HepG2 (cell line): Measurements from ENCODE around the gene ZNF396. TPM values are rescaled to one million over a fixed set of nuclear protein-coding genes. Genes with fewer than 3 reads are reported as not detected.

Experiments
- ATF4 ChIP-seq, 2 experiments: fragments of 450-650 bp in 1 of 2; sonication (generic) in 1 of 2; formaldehyde crosslinking; IDR thresholded peaks; 2 replicates each; pipeline versions ENCODE4 v1.5.0 to v1.8.0; 2020 to 2022; ENCODE audit warnings: mild to moderate bottlenecking in 1 of 2, missing genetic modification reagents in 1 of 2
- CHCHD3 ChIP-seq: sonication (generic); formaldehyde crosslinking; IDR thresholded peaks from 2 replicates; pipeline ENCODE4 v1.8.0; 2022; ENCODE audit warnings: mild to moderate bottlenecking, missing genetic modification reagents, moderate library complexity
- ELF1 ChIP-seq: sonication (generic); formaldehyde crosslinking; IDR thresholded peaks from 2 replicates; pipeline ENCODE4 v1.4.0; 2020; ENCODE audit warnings: missing genetic modification reagents
- EP300 ChIP-seq, 3 experiments: sonication (generic) in 1 of 3; formaldehyde crosslinking in 1 of 3; IDR thresholded peaks; 2 replicates each; pipeline versions ENCODE4 v1.5.1 to v1.6.1; 2011 to 2020; ENCODE audit warnings: low read depth in 2 of 3, low read length in 2 of 3, borderline replicate concordance in 1 of 3, improper control_type of control experiment in 1 of 3, mild to moderate bottlenecking in 1 of 3, missing genetic modification reagents in 1 of 3, moderate library complexity in 1 of 3
- KIAA2018 ChIP-seq: sonication (generic); formaldehyde crosslinking; IDR thresholded peaks from 2 replicates; pipeline ENCODE4 v1.5.0; 2020; ENCODE audit warnings: mild to moderate bottlenecking, missing genetic modification reagents, borderline replicate concordance
- NCOR1 ChIP-seq: fragments of 200-600 bp; sonication (generic); IDR thresholded peaks from 2 replicates; pipeline ENCODE4 v1.7.0; 2017; ENCODE audit warnings: antibody characterized with exemption, low read length, borderline replicate concordance
- STAG1 ChIP-seq: sonication (generic); formaldehyde crosslinking; IDR thresholded peaks from 2 replicates; pipeline ENCODE4 v1.4.0; 2020; ENCODE audit warnings: missing genetic modification reagents
- ZNF264 ChIP-seq: sonication (generic); formaldehyde crosslinking; IDR thresholded peaks from 2 replicates; pipeline ENCODE4 v1.4.0; 2020; ENCODE audit warnings: missing genetic modification reagents
- ZNF550 ChIP-seq: sonication (generic); formaldehyde crosslinking; IDR thresholded peaks from 2 replicates; pipeline ENCODE4 v1.4.0; 2020; ENCODE audit warnings: mild to moderate bottlenecking, missing genetic modification reagents, borderline replicate concordance
- ZNF552 ChIP-seq: sonication (generic); formaldehyde crosslinking; IDR thresholded peaks from 2 replicates; pipeline ENCODE4 v1.9.0; 2022; ENCODE audit warnings: missing genetic modification reagents, mild to moderate bottlenecking, borderline replicate concordance
- ZNF574 ChIP-seq: sonication (generic); formaldehyde crosslinking; IDR thresholded peaks from 2 replicates; pipeline ENCODE4 v1.4.0; 2020; ENCODE audit warnings: missing genetic modification reagents
- ZNF615 ChIP-seq: sonication (generic); formaldehyde crosslinking; IDR thresholded peaks from 2 replicates; pipeline ENCODE4 v1.5.0; 2020; ENCODE audit warnings: mild to moderate bottlenecking, missing genetic modification reagents, borderline replicate concordance
- ZNF639 ChIP-seq: conservative IDR thresholded peaks from 2 replicates; pipeline ENCODE4 v1.6.1; 2018; ENCODE audit warnings: missing genetic modification reagents
- polyA plus RNA-seq, 8 experiments: library from polyadenylated mRNA; depleted of rRNA in 3 of 8; stranded (reverse) in 7 of 8; unstranded in 1 of 8; fragments of >200 nt; fragmentation: Illumina TruSeq in 4 of 8; extraction: Trizol in 4 of 8; gene quantifications; 2 replicates each; pipeline versions ENCODE4 v1.2.1 to v1.2.3, GENCODE V29; 2011 to 2016; ENCODE audit warnings: low read depth in 4 of 8, missing spikeins in 1 of 8, mixed read lengths in 1 of 8; ENCODE audit not compliant: insufficient read depth in 1 of 8
- total RNA-seq, 5 experiments: library from RNA; depleted of rRNA; stranded (reverse); fragments of >200 nt; fragmentation: Illumina TruSeq; extraction: Trizol; gene quantifications; 2 replicates each; pipeline ENCODE4 v1.2.3, GENCODE V29; 2016; ENCODE audit warnings: low read depth in 1 of 5
- TF ChIP-seq, protein P1 (sequence below): IDR thresholded peaks from 2 replicates; pipeline ENCODE4 v1.6.1; 2016; ENCODE audit warnings: low read depth, control low read depth

ZNF396 gene
- total and polyA plus RNA-seq, 2 of the 13 experiments (the other 11 are each of a cell fraction or from before 2014, with no cell fraction given) = 0.25 to 0.75 TPM

DNA sequence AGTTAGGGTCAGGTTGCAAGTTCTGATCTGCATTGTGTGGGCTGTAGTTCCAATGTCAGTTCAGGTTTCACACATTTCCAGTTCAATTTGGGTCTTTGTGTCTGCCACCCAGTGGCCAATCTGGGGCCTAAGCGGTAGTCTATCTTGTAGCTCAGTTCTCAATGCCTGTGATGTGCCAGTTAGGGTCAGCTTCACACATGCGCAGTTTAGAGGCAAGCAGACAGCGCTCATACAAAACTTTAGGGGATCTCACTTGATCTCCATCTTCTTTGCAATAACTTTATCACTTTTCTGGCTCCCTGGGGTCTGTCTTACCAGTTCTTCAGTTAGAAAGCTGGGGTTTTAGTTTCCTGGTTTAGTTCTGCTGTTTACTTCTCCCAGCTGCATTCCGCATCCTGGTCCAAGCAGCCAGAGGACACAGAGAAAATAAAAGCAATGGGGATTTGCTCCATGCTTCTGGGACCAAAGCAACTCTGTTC is 22.0 kb downstream of the ZNF396 start (continued):
- no peak for TF ChIP-seq EP300 (IDR thresholded peaks at IDR 0.05; ENCODE audit: low read depth in 2 of 2, low read length in 2 of 2)
- no peak for TF ChIP-seq EP300 (CRISPR knock-in tag; IDR thresholded peaks at IDR 0.05; ENCODE audit: borderline replicate concordance)
- no peak for TF ChIP-seq ZNF639 (CRISPR knock-in tag)
- TF ChIP-seq ATF4 (CRISPR knock-in tag; IDR thresholded peaks at IDR 0.05) = no peak
- TF ChIP-seq STAG1 = peak; percentile 77
- TF ChIP-seq CHCHD3 = no peak
- no peak for TF ChIP-seq ZNF615 (CRISPR knock-in tag)
- TF ChIP-seq ZNF574 (CRISPR knock-in tag) = peak; percentile 43; the same call in 1 of the 2 replicates
- TF ChIP-seq ZNF550 (CRISPR knock-in tag) = no peak
- no peak for TF ChIP-seq KIAA2018
- TF ChIP-seq, protein P1, sequence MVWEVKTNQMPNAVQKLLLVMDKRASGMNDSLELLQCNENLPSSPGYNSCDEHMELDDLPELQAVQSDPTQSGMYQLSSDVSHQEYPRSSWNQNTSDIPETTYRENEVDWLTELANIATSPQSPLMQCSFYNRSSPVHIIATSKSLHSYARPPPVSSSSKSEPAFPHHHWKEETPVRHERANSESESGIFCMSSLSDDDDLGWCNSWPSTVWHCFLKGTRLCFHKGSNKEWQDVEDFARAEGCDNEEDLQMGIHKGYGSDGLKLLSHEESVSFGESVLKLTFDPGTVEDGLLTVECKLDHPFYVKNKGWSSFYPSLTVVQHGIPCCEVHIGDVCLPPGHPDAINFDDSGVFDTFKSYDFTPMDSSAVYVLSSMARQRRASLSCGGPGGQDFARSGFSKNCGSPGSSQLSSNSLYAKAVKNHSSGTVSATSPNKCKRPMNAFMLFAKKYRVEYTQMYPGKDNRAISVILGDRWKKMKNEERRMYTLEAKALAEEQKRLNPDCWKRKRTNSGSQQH (CRISPR knock-in tag) = no peak
- TF ChIP-seq ZNF552 (CRISPR knock-in tag) = no peak
- no peak for TF ChIP-seq NCOR1
- no peak for TF ChIP-seq ZNF264 (CRISPR knock-in tag)
- TF ChIP-seq ELF1 = 0 out of 2 replicates have a peak, but pooled peaks have one; percentile 33
